ENCODE results near the gene SPATA16.
"Not testable (repeated sequence)": the region's sequence is repeated elsewhere in the genome, so short reads cannot be mapped to it uniquely, and the experiment has no call there.

SPATA16 gene, protein sequence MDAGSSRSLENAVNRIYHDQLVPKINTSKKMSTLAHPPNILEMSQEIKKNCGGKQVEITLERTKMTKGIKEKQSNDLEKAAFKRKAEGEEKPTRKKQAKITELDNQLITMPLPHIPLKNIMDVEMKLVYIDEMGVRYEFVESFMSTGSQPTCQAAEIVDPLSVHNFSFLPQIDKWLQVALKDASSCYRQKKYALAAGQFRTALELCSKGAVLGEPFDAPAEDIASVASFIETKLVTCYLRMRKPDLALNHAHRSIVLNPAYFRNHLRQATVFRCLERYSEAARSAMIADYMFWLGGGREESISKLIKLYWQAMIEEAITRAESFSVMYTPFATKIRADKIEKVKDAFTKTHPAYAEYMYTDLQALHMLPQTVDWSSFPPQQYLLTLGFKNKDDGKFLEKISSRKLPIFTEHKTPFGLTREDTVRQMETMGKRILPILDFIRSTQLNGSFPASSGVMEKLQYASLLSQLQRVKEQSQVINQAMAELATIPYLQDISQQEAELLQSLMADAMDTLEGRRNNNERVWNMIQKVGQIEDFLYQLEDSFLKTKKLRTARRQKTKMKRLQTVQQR

GRCh38 chr3:173140986-173141385, at the start of gene SPATA16:
SPATA16 (minus strand) TSS chr3:173141235; CDS start chr3:173117731, 23,504 bp downstream.
- no peak for DNase-seq (ENCODE audit: low read depth)

DNA sequence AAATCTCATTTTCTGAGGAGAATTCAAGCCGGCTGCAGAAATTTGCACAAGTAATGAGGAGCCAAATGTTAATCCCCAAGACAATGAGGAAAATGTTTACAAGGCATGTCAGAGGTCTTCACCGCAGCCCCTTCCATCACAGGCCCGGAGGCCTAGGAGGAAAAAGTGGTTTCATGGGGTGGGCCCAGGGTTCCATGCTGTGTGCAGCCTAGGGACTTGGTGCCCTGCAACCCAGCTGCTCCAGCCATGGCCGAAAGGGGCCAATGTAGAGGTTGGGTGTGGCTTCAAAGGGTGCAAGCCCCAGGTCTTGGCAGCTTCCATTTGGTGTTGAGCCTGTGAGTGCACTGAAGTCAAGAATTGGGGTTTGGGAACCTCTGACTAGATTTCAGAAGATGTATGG, 42.0 kb upstream of the SPATA16 start:
- not testable (repeated sequence) for DNase-seq (ENCODE audit: low read depth)

GRCh38 chr3:173173652-173174051, 32.6 kb upstream of the SPATA16 start:
- DNase-seq (ENCODE audit: low read depth): no peak

DNA sequence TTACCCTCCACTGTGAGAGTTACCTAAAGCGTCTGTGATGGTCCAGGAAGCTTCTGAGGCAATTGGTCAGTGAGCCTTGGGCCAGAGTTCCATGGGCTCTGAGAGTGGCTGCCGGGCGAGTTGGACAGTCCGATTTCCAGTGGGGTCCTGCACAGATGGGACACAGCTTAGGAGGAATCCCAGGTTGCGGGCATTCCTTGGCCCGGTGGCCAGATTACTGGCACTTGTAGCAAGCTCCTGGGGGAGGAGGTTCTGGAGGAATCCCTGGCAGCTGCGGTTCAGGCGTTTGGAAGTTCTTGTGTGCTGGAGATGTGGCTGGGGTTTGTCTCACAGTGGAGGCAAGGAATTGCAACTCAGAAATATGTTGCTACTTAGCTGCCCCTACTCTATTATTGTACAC, 18.1 kb upstream of the SPATA16 start:
- not testable (repeated sequence) for DNase-seq (ENCODE audit: low read depth)

DNA sequence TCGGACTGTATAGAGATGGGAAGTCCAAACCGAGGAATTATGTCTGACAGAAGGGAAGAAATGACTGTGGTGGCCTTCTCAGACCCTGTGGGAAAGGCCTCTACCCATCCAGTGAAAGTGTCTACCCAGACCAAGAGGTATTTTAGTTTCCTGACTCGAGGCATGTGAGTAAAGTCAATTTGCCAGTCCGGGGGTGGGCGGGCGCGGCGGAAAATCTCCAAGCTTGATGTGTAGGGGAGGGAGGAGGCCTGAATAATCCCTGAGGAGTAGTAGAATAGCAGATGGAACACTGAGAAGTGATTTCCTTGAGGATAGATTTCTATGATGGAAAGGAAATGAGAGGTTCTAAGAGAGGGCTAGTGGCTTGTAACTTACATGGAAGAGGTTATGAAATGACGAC, 15.5 kb upstream of the SPATA16 start:
- not testable (repeated sequence) for DNase-seq (ENCODE audit: low read depth)

GRCh38 chr3:173153631-173154030, 12.6 kb upstream of the SPATA16 start:
- no peak for DNase-seq (ENCODE audit: low read depth)

DNA sequence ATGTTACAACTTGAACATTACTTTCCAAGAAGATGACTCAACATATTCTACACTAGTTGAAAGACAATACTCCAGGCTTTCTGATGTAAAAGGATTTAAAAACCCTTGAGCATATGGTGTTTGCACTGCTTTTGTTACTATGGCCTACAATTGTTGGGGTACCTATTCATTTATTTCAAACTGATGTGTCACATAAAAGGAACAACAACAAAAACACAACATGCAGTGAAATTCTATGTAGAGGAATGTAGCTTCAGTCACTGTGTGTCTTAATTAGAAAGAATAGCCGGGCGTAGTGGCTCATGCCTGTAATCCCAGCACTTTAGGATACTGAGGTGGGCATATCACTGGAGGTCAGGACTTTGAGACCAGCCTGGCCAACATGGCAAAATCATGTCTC, 1.6 kb downstream of the SPATA16 start:
- DNase-seq (ENCODE audit: low read depth): no peak

- DNase-seq (ENCODE audit: low read depth): no peak
Measured at GRCh38 chr3:173138026-173138425, 3.0 kb downstream of the SPATA16 start.

DNA sequence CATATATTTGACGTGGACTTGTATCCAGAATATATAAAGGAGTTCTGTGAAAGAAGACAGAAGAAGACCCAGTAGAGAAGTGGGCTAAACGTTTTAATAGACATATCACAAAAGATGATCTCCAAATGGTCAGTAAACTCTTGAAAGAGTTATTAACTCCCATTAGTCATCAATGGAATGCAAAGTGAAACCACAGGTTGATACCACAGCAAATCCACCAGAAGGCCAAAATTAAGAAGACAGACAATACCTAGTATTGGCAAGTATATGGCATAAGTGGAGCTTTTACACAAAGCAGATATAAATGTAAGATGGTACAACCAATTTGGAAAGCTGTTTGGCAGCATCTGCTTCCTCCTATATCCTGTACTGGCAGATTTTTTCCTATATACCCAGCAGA, 6.0 kb downstream of the SPATA16 start:
- no peak for DNase-seq (ENCODE audit: low read depth)

DNA sequence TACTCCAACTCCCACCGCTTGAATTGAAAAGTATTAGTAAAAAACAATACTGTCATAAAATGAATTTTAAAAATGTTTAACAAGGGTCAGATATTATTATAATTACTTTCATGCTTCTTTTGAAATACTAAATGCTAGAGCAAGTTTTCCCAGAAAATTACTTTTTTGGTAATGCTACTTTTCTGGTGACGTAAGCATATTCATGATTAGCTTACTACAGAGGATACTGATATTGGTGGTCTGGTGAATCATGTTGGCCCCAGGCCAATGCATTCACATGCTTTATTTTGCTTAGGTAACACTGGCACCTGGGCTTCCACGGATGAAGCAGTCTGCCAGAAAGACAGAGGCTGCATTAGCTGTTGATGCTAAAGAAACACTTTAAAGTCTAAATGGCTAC, 12.4 kb downstream of the SPATA16 start:
- no peak for DNase-seq (ENCODE audit: low read depth)

DNA sequence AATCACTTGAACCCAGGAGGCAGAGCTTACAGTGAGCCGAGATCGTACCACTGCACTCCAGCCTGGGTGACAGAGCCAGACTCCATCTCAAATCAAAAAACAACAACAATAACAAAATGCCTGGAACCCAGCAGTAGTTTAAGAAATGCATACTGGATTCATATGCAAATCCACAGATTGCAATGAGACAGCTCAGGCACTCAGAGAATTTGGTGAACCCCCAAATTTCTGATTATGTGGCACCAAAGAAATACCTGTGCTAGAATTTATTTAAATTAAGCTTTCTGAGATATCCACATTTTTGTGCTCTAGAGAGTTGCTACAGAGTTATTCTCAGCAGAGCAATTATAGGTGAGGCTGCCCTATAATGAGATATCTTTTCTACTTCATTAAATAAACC, 29.7 kb downstream of the SPATA16 start:
- DNase-seq (ENCODE audit: low read depth): no peak

DNA sequence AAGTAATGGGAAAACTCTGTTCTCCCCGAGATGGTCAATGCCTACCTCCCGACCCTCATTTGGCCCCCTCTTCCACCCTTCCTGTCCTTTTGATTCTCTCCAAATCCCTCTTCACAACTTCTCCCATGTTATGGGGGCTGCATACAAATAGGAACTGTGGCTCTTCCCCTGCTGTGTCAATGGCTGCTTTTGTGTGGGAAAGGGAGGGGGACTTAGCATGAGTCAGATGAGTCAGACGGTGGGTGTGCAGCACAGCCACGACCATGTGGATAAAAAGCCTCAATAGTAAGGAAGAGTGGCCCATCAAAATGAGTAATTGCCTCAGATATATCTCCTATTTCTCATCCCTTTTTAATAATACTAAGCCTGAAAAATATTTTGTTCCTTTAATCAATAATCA, 31.9 kb downstream of the SPATA16 start:
- DNase-seq (ENCODE audit: low read depth): peak; percentile 11

- no peak for DNase-seq (ENCODE audit: low read depth)
Measured at GRCh38 chr3:173103469-173103868, 37.6 kb downstream of the SPATA16 start.

DNA sequence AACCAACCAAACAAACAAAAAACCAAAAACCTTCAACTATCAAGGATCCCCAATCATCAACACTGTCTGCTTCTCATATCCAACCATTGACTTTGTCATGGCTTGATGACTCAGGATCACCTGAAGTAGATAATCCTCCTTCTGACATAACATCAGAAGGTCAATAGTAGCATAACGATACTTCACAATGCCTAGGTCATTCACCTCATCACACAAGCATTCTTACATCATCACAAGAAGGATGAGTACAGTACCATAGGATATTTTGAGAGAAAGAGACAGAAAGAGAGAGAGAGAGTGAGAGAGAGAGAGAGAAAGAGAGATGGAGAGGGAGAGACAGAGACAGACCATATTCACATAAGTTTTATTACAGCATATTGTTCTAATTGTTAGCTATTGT, 42.1 kb downstream of the SPATA16 start:
- no peak for DNase-seq (ENCODE audit: low read depth)

GRCh38 chr3:173096994-173097785, 43.8 kb downstream of the SPATA16 start:
- DNase-seq (ENCODE audit: low read depth): peak; percentile 28

DNA sequence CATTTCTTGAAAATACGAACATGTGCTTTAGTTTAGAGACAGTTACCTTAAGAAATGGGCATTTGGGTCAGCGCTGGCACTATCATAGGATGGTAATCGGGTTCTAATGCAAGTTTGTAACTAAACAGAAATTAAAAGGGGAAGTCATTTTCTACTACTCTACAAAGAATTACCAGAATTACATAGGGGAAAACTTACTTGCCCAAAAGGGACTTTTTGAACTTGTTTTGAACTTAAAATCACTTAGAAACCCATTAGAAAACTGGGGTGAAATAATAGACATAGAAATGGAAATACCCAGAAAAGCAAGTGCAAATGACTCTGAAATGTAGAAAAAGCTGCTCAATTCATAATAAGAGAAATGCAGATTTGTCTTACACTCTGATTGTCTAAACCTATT, 44.9 kb downstream of the SPATA16 start:
- no peak for DNase-seq (ENCODE audit: low read depth)

GRCh38 chr3:173092038-173092437, 49.0 kb downstream of the SPATA16 start:
- DNase-seq (ENCODE audit: low read depth): no peak

- DNase-seq (ENCODE audit: low read depth): no peak
Measured at GRCh38 chr3:173090492-173090891, 50.5 kb downstream of the SPATA16 start.

DNA sequence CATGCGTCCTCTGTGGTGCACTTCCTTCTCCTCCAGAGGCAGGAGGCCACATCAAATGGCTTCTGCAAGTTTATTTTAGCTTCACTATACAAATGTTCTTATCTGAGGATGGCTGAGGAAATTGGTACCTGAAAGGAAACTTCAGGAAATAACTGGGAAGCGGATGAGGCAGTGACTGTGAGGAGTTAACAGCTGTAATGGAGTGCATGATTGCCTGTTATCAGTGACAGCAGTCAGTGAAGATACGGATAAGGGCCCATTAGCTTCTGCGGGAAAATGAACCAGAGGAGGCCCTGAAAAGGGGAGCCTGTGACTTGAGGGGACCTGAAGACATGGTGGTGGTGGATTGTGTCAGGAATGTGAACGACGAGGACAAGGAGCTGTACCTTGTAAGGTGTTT, 51.8 kb downstream of the SPATA16 start:
- no peak for DNase-seq (ENCODE audit: low read depth)

DNA sequence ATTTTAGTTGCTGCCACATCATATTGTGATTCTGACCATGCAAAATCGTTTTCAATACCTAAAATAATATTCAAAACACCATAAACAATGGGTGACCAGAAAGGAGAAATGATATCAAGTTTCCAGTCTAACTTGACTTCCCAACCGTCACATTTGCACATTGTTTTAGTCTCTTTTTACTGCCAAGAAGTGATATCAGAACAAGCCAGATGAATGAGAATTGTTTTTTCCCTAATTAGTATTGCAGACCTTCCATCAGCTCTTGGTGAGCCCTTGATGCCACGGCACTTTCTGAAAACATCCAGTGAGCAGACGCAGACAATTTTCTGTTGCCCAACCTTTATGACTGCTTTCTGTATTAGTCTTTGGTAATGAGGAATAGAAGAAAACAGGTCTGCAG, 62.5 kb downstream of the SPATA16 start:
- DNase-seq (ENCODE audit: low read depth): no peak

DNA sequence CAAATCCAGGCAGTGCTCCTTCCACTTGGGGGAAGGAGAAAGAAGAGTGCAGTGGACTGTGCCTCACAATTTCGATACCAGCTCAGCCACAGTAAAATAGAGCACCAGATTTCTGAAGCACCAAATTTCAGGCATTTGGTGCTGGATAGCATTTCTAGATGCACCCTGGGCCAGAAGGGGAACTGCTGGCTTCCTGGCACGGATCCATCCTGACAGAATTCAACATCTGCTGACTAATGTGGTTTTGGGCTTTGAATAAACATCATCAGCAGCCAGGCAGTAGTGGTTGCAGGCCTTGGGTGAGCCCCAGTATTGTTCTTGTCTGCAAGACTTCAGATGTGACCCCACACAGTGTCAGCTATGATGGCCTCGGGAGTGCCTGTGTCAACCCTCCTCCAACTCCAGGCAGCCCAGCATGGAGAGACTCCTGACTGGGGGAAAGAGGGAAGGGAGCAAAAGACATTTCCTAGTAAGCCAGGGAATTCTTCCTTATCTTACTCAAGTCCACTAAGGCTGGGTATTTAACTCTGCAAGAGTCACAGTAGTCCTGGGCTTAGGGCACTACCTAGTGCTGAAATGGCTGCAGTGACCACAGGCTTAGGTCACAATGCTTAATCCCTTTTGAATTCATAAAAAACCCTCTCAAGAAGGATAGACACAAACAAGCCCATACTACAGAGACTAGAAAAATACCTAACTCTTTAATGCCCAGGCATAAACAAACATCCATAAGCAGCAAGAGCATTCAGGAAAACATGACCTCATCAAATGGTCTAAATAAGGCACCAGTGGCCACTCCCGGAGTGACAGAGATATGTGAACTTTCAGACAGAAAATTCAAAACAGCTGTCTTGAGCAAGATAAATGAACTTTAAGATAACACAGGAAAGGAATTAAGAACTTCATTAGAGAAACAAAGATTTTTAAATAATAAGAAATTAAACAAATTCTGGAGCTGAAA, 74.7 kb downstream of the SPATA16 start:
- DNase-seq (ENCODE audit: low read depth): peak; percentile 18

DNA sequence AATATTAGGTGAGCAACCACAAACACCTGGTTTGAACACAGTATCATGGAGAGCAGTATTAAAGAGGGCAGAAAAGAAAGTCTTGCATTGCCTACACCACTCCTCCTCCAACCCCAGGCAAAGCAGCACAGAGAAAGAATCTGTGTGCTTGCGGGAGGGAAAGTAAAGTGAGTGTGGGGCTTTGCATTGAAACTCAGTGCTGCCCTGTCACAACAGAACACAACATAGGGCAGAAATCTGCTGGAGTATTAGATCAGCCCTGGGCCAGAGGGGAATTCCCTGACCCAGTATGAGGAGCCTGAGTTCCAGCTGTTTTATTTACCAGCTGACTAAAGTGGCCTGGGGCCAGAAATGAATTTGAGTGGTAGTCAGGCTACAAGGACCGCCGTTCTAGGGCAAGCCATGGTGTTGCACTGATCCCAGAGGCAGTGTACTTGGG, 75.5 kb downstream of the SPATA16 start:
- no peak for DNase-seq (ENCODE audit: low read depth)

Measured in non-pigmented ciliary epithelial cell (primary cell).